ENCODE data around the gene HADHB. TPM values are rescaled to one million over a fixed set of nuclear protein-coding genes. Genes with fewer than 3 reads are reported as not detected.
A peak's percentile ranks its signal among the peaks of the same experiment; 100 is the strongest.

HADHB gene
- total RNA-seq, 1 experiment from 2014 or later: 72.7 TPM

DNA sequence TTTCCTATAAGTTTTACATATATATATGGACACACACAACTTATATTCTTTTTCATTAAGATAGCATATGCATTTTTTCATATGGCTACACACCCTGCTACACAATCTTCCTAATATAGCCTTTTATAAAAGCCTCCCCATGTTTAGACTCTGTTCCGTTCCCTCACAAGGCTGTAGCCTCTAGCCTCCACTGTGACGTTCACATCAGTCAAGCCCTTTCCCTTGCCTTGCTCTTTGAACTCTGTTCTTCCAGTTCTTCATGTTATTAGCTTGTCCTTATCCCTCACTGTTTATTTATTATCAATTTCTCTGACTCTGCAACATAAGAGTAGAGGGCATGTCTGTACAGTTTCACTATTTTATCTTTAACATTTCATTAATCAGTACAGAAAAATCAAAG, 38.9 kb downstream of the HADHB start:
- intact Hi-C loops (cut with micrococcal nuclease; ENCODE audit: unreplicated experiment): no loop called here
- TF ChIP-seq EZH2 (IDR thresholded peaks at IDR 0.05; ENCODE audit: low read depth): no peak
- TF ChIP-seq CTCF (conservative IDR thresholded peaks at IDR 0.05): no peak
- H3K4me1 ChIP-seq (replicated peaks; ENCODE audit: insufficient read depth): no peaks in the 10 kb centered on the region
- no peaks in the 10 kb centered on the region for H3K27me3 ChIP-seq (ENCODE audit: insufficient read depth, low read depth)
- CTCF ChIA-PET: no interaction called here
- BruUV-seq (replicated peaks): no TSS peak
- POLR2A ChIA-PET (ENCODE audit: unreplicated experiment): no interaction called here
- no peak overlapping the region for H3K4me3 ChIP-seq
- H3K27ac ChIP-seq: no peak overlapping the region
- no peaks in the 10 kb centered on the region for H3F3A ChIP-seq (ENCODE audit: insufficient read depth, low read depth)
- no peak for DNase-seq
- no peaks in the 10 kb centered on the region for H4K20me1 ChIP-seq (ENCODE audit: insufficient read depth)
- H3K79me2 ChIP-seq (ENCODE audit: low read depth): no peaks in the 10 kb centered on the region
- H3K9me2 ChIP-seq (ENCODE audit: insufficient read depth): no peaks in the 10 kb centered on the region
- H3K4me2 ChIP-seq: no peak overlapping the region
- H3K9me3 ChIP-seq (ENCODE audit: insufficient read depth, low read depth): no peaks in the 10 kb centered on the region
- peaks cover 36% of the 10 kb centered on the region for H3K36me3 ChIP-seq (ENCODE audit: low read depth)
- H2AFZ ChIP-seq: no peak overlapping the region

DNA sequence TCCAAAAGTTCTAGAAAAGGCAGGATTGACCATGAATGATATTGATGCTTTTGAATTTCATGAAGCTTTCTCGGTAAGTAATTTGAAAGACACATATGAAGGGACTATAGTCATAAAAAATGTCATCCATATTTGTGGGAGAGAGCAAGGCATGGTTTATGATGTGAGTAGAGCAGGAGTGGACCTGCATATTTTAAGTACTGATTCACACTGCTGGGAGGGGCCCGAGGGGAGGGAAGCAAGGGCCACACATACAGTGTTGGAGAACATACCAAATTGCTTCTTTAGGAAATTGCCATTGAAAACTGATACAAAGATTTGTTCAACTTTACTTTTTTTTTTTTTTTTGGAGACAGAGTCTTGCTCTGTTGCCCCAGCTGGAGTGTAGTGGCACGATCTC, 39.4 kb downstream of the HADHB start:
- intact Hi-C loops (cut with micrococcal nuclease; ENCODE audit: unreplicated experiment): no loop called here
- BruUV-seq (replicated peaks): no TSS peak

DNA sequence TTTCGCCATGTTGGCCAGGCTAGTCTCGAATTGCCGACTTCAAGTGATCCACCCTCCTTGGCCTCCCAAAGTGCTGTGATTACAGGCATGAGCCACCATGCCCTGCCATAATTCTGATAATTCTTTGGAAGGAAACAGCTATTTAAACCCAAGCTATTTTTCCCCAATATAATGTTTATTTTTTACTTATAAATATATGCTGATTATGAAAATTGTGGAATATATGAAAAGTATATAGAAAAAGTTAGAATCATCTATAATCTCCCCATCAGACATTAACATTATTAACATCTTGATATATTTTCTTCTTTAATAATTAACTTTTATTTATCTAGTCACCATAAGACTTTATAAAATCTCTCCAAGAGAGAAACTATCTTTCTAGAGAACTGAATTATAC, 41.2 kb downstream of the HADHB start:
- no peak for TF ChIP-seq CTCF (conservative IDR thresholded peaks at IDR 0.05)
- TF ChIP-seq EZH2 (IDR thresholded peaks at IDR 0.05; ENCODE audit: low read depth): no peak
- H3F3A ChIP-seq (ENCODE audit: insufficient read depth, low read depth): no peaks in the 10 kb centered on the region
- H3K9me2 ChIP-seq (ENCODE audit: insufficient read depth): no peaks in the 10 kb centered on the region
- peaks cover 21% of the 10 kb centered on the region for H3K36me3 ChIP-seq (ENCODE audit: low read depth)
- no peaks in the 10 kb centered on the region for H3K9me3 ChIP-seq (ENCODE audit: insufficient read depth, low read depth)
- no peak for DNase-seq
- POLR2A ChIA-PET (ENCODE audit: unreplicated experiment): no interaction called here
- H3K4me2 ChIP-seq: no peak overlapping the region
- H3K27ac ChIP-seq: no peak overlapping the region
- no peaks in the 10 kb centered on the region for H3K27me3 ChIP-seq (ENCODE audit: insufficient read depth, low read depth)
- H4K20me1 ChIP-seq (ENCODE audit: insufficient read depth): no peaks in the 10 kb centered on the region
- no TSS peak for BruUV-seq (replicated peaks)
- intact Hi-C loops (cut with micrococcal nuclease; ENCODE audit: unreplicated experiment): no loop called here
- H3K4me1 ChIP-seq (replicated peaks; ENCODE audit: insufficient read depth): no peaks in the 10 kb centered on the region
- H2AFZ ChIP-seq: no peak overlapping the region
- H3K4me3 ChIP-seq: no peak overlapping the region
- H3K79me2 ChIP-seq (ENCODE audit: low read depth): no peaks in the 10 kb centered on the region
- CTCF ChIA-PET: no interaction called here

More for the DNA sequence above, 39.4 kb downstream of the HADHB start:
- Histone ChIP-seq H3K36me3 (ENCODE audit: low read depth) (peaks cover 33% of the 10 kb centered on the region), H3F3A (ENCODE audit: insufficient read depth, low read depth) (no peaks in the 10 kb centered on the region), H3K4me1 (replicated peaks; ENCODE audit: insufficient read depth) (no peaks in the 10 kb centered on the region), H3K27me3 (ENCODE audit: insufficient read depth, low read depth) (no peaks in the 10 kb centered on the region), H3K79me2 (ENCODE audit: low read depth) (no peaks in the 10 kb centered on the region), H3K4me3 (no peak overlapping the region), H4K20me1 (ENCODE audit: insufficient read depth) (no peaks in the 10 kb centered on the region), H3K9me2 (ENCODE audit: insufficient read depth) (no peaks in the 10 kb centered on the region), H3K27ac (no peak overlapping the region), H3K9me3 (ENCODE audit: insufficient read depth, low read depth) (no peaks in the 10 kb centered on the region), H2AFZ (no peak overlapping the region), H3K4me2 (no peak overlapping the region)
- TF ChIP-seq CTCF (conservative IDR thresholded peaks at IDR 0.05) (no peak), EZH2 (IDR thresholded peaks at IDR 0.05; ENCODE audit: low read depth) (no peak)
- ChIA-PET POLR2A (ENCODE audit: unreplicated experiment) (no interaction called here), CTCF (no interaction called here)
- peak in 1 of 2 experiments; percentile 43 for DNase-seq
